Epithelial cell of esophagus (primary cell): Measurements from ENCODE around the gene LIN28A.

Source experiments
- DNase-seq: peaks from one replicate; pipeline ENCODE4 v3.0.0; 2010; ENCODE audit warnings: low read depth
- H3K4me3 ChIP-seq: 2 replicates; pipeline ENCODE4 v1.5.1; 2011; ENCODE audit warnings: mild to moderate bottlenecking, low read length, control low read depth
- TF ChIP-seq, protein P1 (sequence below): IDR thresholded peaks from 2 replicates; pipeline ENCODE4 v1.5.1; 2011; ENCODE audit warnings: low read depth, mild to moderate bottlenecking, low read length, control low read depth, inconsistent platforms; ENCODE audit not compliant: insufficient read depth; ENCODE audit errors: missing control alignments

The LIN28A gene

DNA sequence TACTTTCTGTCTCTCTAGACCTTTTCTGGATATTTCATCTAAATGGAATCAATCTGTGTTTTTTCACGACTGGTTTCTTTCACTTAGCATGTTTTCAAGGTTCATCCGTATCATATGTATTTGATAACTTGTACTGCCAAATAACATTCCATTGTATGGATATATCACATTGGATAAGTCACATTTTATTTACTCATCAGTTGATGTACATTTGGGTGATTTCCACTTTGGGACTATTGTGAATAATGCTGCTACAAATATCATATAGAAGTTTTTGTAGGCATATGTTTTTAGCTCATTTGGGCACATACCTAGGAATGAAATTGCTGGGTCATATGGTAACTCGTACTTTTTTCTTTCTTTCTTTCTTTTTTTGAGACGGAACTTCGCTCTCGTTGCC lies 68.4 kb downstream of the LIN28A start:
- TF ChIP-seq, protein P1, sequence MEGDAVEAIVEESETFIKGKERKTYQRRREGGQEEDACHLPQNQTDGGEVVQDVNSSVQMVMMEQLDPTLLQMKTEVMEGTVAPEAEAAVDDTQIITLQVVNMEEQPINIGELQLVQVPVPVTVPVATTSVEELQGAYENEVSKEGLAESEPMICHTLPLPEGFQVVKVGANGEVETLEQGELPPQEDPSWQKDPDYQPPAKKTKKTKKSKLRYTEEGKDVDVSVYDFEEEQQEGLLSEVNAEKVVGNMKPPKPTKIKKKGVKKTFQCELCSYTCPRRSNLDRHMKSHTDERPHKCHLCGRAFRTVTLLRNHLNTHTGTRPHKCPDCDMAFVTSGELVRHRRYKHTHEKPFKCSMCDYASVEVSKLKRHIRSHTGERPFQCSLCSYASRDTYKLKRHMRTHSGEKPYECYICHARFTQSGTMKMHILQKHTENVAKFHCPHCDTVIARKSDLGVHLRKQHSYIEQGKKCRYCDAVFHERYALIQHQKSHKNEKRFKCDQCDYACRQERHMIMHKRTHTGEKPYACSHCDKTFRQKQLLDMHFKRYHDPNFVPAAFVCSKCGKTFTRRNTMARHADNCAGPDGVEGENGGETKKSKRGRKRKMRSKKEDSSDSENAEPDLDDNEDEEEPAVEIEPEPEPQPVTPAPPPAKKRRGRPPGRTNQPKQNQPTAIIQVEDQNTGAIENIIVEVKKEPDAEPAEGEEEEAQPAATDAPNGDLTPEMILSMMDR = no peak
- DNase-seq = no peak
- no peak overlapping the region for H3K4me3 ChIP-seq
